Skeletal muscle tissue (tissue), 4 donors: ENCODE results near the gene SDK1. TPM values are rescaled to one million over a fixed set of nuclear protein-coding genes. Genes with fewer than 3 reads are reported as not detected.

Experiments
- H3K27ac ChIP-seq: one replicate; pipeline ENCODE4 v1.7.0; 2013; ENCODE audit warnings: mild to moderate bottlenecking, low read depth, low read length, inconsistent platforms
- H3K27me3 ChIP-seq, 3 donors: one replicate each; pipeline ENCODE4 v1.7.0; 2013; ENCODE audit warnings: low read length in 3 of 3; ENCODE audit not compliant: control insufficient read depth in 3 of 3, insufficient read depth in 3 of 3
- H3K36me3 ChIP-seq, 3 donors: one replicate each; pipeline ENCODE4 v1.7.0; 2013; ENCODE audit warnings: low read length in 3 of 3; ENCODE audit not compliant: control insufficient read depth in 3 of 3, insufficient read depth in 3 of 3
- H3K4me1 ChIP-seq, 3 donors: one replicate each; pipeline ENCODE4 v1.7.0; 2013; ENCODE audit warnings: low read length in 3 of 3, mild to moderate bottlenecking in 3 of 3; ENCODE audit not compliant: control insufficient read depth in 3 of 3, insufficient read depth in 3 of 3
- H3K4me3 ChIP-seq, 3 donors: one replicate each; pipeline ENCODE4 v1.7.0; 2013; ENCODE audit warnings: low read length in 3 of 3
- H3K9ac ChIP-seq, 3 donors: one replicate each; pipeline ENCODE4 v1.7.0; 2013; ENCODE audit warnings: low read length in 3 of 3, mild to moderate bottlenecking in 3 of 3, moderate library complexity in 2 of 3, low read depth in 1 of 3
- H3K9me3 ChIP-seq, 3 donors: one replicate each; pipeline ENCODE4 v1.7.0; 2013; ENCODE audit warnings: low read length in 3 of 3; ENCODE audit not compliant: control insufficient read depth in 3 of 3
- total RNA-seq: library from RNA; depleted of rRNA; stranded (reverse); fragments of >200 nt; gene quantifications from one replicate; pipeline ENCODE4 v1.2.3, GENCODE V29; 2014
- donor health status: Osteomylitis.

Gene SDK1
- total RNA-seq, 1 donor from 2014 or later: 3.7 TPM

DNA sequence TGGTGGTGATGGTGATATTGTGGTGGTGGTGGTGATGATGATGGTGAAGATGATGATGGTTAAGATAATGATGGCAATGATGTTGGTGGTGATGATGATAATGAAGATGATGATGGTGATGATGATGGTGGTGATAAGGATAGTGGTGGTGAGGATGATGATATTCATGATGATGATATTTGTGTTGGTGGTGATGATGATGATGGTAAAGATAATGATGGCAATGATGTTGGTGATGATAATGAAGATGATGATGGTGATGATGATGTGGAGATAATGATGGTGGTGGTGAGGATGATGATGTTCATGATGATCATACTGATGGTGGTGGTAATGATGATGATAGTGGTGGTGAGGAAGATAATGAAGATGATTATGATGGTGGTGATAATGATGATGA is 30.7 kb upstream of the SDK1 start:
- Histone ChIP-seq H3K36me3 (no peaks in the 10 kb centered on the region), H3K27ac (no peak overlapping the region), H3K27me3 (no peaks in the 10 kb centered on the region), H3K4me3 (no peak overlapping the region), H3K9ac (no peak overlapping the region), H3K4me1 (peaks cover 2 to 8% (median 5%) of the 10 kb centered on the region in 3 donors), H3K9me3 (no peaks in the 10 kb centered on the region)

DNA sequence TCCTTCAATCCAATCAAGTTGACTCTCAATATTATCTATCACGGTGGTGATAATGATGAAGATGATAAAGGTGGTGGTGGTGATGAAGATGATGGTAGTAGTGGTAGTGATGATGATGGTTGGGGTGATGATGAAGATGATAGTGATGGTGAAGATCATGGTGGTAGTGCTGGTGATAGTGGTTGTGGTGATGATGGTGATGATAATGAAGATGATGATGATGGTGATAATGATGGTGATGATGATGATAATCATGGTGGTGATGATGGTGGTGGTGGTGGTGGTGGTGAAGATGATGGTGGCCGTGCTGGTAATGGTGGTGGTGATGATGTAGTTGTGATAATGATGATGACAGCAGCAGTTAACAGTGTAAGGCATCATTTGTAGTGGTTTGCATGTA is 29.8 kb upstream of the SDK1 start:
- no peak overlapping the region for H3K4me3 ChIP-seq
- H3K27me3 ChIP-seq: no peaks in the 10 kb centered on the region
- H3K36me3 ChIP-seq: no peaks in the 10 kb centered on the region
- no peak overlapping the region for H3K27ac ChIP-seq
- no peaks in the 10 kb centered on the region for H3K9me3 ChIP-seq
- peaks cover 2 to 8% (median 5%) of the 10 kb centered on the region in 3 donors for H3K4me1 ChIP-seq
- H3K9ac ChIP-seq: no peak overlapping the region

DNA sequence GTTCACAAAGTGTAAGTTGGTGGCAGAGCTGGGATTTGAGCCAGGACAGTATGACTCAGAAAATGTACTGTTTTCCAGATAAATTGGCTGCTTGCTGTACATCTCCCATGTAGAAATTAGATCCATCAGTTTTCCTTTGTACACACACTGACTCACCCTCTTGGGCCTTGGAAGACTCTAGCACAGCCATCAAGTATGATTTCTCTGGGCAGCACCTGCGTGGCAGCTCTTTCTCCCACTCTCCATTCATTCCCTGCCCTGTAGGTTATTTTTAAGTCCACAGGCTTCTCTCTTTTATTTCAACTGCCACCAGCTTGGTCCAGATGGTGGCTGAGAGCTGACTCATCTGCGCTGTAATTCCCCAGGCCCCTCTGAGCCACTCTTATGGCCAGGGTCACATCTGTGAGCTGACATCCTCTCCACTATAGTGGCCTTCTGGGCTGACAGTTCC is 28.3 kb upstream of the SDK1 start:
- no peak overlapping the region for H3K9ac ChIP-seq
- H3K4me1 ChIP-seq: peaks cover 2 to 8% (median 5%) of the 10 kb centered on the region in 3 donors
- no peaks in the 10 kb centered on the region for H3K9me3 ChIP-seq
- H3K36me3 ChIP-seq: no peaks in the 10 kb centered on the region
- no peaks in the 10 kb centered on the region for H3K27me3 ChIP-seq
- H3K4me3 ChIP-seq: no peak overlapping the region
- no peak overlapping the region for H3K27ac ChIP-seq

DNA sequence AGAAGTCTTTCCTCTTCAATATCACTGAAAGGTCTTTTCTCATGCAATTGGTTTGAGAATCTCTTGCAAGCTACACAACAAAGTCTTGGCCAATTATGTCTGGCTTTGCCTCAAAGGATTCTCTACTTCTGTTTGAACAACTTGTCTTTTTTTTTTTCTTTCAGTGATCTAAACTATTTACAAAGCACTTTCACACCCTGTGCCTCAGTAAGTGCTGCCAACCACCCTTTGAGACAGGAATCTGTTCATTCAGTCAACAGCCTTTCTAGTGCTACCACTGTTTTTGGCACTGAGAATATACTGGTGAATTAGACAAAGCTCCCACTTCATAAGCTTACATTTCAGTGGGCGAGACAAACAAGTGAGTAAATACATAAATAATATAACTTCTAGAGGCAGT is 26.9 kb upstream of the SDK1 start:
- Histone ChIP-seq H3K36me3 (no peaks in the 10 kb centered on the region), H3K9me3 (no peaks in the 10 kb centered on the region), H3K4me1 (no peaks in the 10 kb centered on the region), H3K4me3 (no peak overlapping the region), H3K27me3 (no peaks in the 10 kb centered on the region), H3K9ac (no peak overlapping the region), H3K27ac (no peak overlapping the region)

DNA sequence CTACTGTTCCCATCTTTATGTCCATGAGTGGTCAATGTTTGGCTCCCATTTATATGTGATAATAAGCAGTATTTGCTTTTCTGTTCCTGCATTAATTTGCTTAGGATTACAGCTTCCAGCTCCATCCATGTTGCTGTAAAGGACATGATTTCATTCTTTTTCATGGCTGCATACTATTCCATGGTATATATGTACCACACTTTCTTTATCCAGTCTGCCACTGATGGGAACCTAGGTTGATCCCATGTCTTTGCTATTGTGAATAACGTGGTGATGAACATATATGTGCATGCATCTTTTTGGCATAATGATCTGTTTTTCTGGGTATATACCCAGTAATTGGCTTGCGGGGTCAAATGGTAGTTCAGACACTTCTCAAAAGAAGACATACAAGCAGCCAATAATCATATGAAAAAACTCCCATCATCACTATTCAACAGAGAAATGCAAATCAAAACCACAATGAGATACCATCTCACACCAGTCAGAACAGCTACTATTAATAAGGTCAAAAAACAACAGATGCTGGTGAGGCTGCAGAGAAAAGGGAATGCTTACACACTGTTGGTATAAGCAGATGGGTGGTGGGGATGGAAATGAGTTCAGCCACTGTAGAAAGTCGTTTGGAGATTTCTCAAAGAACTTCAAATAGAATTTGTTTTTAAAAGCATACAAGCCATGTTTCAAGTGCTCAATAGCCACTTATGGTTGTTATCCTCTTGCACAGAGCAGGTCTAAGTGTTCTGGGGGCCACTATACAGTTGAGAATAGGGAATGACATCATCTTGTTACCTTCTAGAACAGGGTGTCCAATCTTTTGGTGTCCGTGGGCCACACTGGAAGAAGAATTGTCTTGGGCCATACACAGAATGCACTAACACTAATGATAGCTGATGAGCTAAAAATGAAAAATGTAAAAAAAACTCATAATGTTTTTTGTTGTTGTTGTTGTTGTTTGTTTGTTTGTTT is 23.2 kb upstream of the SDK1 start:
- Histone ChIP-seq H3K4me1 (peaks cover 0 to 2% (median 0%) of the 10 kb centered on the region in 3 donors), H3K9ac (no peak overlapping the region), H3K27me3 (no peaks in the 10 kb centered on the region), H3K9me3 (no peaks in the 10 kb centered on the region), H3K36me3 (no peaks in the 10 kb centered on the region), H3K27ac (no peak overlapping the region), H3K4me3 (no peak overlapping the region)

DNA sequence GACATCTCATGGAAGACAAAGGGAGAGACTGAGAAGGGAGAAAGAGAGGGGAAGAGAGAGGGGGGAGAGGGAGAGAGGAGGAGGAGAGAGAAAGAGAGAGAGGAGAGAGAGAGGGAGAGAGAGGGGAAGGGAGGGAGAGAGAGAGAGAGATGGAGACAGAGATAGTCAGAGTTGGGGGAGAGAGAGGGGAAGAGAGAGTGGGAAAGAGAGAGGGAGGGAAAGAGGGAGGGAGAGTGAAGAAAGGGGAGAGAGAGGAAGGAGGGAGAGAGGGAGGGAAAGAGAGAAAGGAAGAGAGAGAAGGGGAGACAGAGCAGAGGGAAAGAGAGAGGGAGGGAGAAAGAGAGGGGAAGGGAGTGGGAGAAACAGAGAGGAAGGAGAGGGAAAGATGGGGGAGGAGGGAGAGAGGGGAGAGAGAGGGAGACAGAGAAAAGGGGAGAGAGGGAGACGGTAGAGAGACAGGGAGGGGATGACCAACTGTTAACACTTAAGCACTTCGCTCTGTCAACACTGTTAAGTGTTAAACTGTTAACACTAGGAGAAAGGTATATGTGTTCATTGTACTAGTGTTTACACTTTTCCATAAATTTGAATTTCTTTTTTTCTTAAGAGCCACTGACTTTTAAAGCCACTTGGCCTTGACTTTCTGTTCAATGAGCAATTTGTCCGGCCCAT is 21.8 kb upstream of the SDK1 start:
- no peaks in the 10 kb centered on the region for H3K36me3 ChIP-seq
- H3K9ac ChIP-seq: no peak overlapping the region
- H3K27me3 ChIP-seq: no peaks in the 10 kb centered on the region
- no peaks in the 10 kb centered on the region for H3K9me3 ChIP-seq
- H3K4me3 ChIP-seq: no peak overlapping the region
- H3K4me1 ChIP-seq: peaks cover 0 to 2% (median 0%) of the 10 kb centered on the region in 3 donors
- no peak overlapping the region for H3K27ac ChIP-seq

DNA sequence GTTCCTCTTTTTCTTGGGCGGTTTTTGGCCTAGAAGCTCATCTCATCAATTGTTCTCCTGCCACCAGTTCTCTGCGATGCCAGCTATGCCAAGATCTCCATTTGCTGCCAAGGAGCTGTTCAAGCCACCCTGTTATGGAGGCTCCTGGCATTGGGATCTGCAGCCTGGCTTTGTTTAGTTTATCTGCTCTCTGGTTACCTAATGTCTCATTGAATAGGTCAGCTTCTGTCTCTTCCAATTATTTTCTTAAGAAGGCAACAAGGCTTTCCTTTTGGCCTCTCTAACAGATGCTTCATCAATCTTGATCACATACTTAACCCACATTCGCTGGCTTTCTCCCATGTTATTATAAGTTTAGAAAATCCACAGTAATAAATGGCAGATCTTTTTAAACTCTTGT is 20.6 kb upstream of the SDK1 start:
- H3K4me3 ChIP-seq: no peak overlapping the region
- H3K4me1 ChIP-seq: peaks cover 0 to 2% (median 0%) of the 10 kb centered on the region in 3 donors
- no peak overlapping the region for H3K27ac ChIP-seq
- H3K9ac ChIP-seq: no peak overlapping the region
- no peaks in the 10 kb centered on the region for H3K9me3 ChIP-seq
- H3K36me3 ChIP-seq: no peaks in the 10 kb centered on the region
- no peaks in the 10 kb centered on the region for H3K27me3 ChIP-seq

DNA sequence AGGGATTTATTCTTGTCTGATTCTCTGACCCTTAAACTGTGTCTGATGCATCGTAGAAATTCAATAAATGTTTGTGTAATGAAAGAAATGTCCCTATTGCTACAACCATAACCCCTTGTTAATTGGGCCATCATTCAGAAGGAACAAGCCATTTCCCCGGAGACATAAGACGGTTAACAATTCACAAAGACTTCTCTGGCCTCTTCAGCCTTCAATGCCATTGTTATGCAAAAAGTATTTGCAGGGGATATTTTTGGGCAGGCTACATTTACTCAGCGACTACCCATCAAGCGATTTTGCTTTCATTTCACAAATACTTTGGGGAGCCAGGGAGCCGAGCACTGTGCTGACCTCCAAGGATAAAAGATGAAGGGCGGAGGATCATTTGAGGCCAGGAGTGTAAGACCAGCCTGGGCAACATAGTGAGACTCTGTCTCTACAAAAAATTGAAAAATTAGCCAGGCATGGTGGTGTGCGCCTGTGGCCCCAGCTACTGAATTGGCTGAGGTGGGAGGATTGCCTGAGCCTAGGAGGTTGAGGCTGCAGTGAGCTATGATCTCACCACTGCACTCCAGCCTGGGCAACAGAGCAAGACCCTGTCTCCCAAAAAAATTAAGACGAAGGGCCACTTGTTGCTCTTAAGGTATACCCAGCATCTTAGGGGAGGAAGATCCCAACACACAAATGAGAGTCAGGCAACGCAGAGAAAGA is 20.0 kb upstream of the SDK1 start:
- no peaks in the 10 kb centered on the region for H3K9me3 ChIP-seq
- no peaks in the 10 kb centered on the region for H3K36me3 ChIP-seq
- H3K27ac ChIP-seq: no peak overlapping the region
- no peak overlapping the region for H3K9ac ChIP-seq
- H3K4me1 ChIP-seq: peaks cover 0 to 2% (median 0%) of the 10 kb centered on the region in 3 donors
- no peaks in the 10 kb centered on the region for H3K27me3 ChIP-seq
- no peak overlapping the region for H3K4me3 ChIP-seq

DNA sequence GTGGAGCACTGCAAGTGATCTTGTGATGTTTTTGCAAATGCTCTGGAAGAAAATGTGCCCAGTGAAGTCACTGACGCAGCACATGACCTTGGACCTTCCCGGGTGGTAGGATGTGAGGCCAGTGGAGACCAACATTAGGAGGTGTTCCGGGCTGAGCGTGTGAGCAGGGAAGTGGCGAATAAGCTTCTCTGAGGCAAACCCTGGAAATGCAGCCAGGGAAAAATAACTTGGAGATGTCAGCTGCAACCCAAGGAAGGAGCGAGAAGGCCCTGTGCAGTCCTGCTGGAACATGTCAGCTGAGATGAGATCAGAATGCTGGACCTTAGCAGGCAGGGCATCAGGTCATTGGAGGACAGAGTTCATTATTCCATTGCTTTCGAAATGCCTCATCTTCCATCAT is 18.6 kb upstream of the SDK1 start:
- H3K9me3 ChIP-seq: no peaks in the 10 kb centered on the region
- H3K36me3 ChIP-seq: no peaks in the 10 kb centered on the region
- no peak overlapping the region for H3K4me3 ChIP-seq
- H3K27me3 ChIP-seq: no peaks in the 10 kb centered on the region
- H3K9ac ChIP-seq: no peak overlapping the region
- peaks cover 0 to 2% (median 0%) of the 10 kb centered on the region in 3 donors for H3K4me1 ChIP-seq
- H3K27ac ChIP-seq: no peak overlapping the region
